ENCODE results near the gene USB1. TPM values are rescaled to one million over a fixed set of nuclear protein-coding genes. Genes with fewer than 3 reads are reported as not detected.

Gene USB1
- total RNA-seq, 1 experiment from 2014 or later = 18.7 TPM

DNA sequence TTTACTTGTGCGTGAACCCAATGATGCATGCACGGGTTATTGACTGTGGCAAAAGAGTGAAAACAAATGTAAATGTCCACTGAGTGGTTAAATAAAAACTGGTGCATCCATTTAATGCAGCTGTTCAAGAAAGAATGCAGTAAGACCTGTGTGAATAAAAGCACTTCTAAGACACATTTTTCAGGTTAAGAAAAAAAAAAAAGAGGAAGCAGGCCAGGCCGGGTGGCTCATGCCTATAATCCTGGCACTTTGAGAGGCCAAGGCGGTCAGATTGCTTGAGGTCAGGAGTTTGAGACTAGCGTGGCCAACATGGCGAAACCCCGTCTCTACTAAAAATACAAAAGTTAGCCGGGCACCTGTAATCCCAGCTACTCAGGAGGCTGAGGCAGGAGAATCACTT lies 42.1 kb upstream of the USB1 start:
- intact Hi-C loops (cut with micrococcal nuclease) = no loop called here
- H3K4me3 ChIP-seq (ENCODE audit: low read length) = no peak overlapping the region
- no peaks in the 10 kb centered on the region for H3F3A ChIP-seq (ENCODE audit: low read length, unreplicated experiment)
- ChIA-PET CTCF (no interaction called here), POLR2A (ENCODE audit: unreplicated experiment) (no interaction called here)
- no peak overlapping the region for H2AFZ ChIP-seq (ENCODE audit: low read length)
- no peaks in the 10 kb centered on the region for H3K9me3 ChIP-seq (ENCODE audit: low read length)
- no peaks in the 10 kb centered on the region for H3K9me2 ChIP-seq (replicated peaks; ENCODE audit: low read length)
- ATAC-seq (no peak), DNase-seq (no peak)
- no peaks in the 10 kb centered on the region for H3K27me3 ChIP-seq (ENCODE audit: low read length)
- H3K4me1 ChIP-seq (ENCODE audit: insufficient read depth, low read length) = no peaks in the 10 kb centered on the region
- no peaks in the 10 kb centered on the region for H4K20me1 ChIP-seq (ENCODE audit: low read length)
- no peak overlapping the region for H3K27ac ChIP-seq (ENCODE audit: low read length)
- no peaks in the 10 kb centered on the region for H3K79me2 ChIP-seq (ENCODE audit: low read length)
- no peak for TF ChIP-seq EZH2phosphoT487 (IDR thresholded peaks at IDR 0.05; ENCODE audit: borderline replicate concordance, low read length)
- TF ChIP-seq, protein P1, sequence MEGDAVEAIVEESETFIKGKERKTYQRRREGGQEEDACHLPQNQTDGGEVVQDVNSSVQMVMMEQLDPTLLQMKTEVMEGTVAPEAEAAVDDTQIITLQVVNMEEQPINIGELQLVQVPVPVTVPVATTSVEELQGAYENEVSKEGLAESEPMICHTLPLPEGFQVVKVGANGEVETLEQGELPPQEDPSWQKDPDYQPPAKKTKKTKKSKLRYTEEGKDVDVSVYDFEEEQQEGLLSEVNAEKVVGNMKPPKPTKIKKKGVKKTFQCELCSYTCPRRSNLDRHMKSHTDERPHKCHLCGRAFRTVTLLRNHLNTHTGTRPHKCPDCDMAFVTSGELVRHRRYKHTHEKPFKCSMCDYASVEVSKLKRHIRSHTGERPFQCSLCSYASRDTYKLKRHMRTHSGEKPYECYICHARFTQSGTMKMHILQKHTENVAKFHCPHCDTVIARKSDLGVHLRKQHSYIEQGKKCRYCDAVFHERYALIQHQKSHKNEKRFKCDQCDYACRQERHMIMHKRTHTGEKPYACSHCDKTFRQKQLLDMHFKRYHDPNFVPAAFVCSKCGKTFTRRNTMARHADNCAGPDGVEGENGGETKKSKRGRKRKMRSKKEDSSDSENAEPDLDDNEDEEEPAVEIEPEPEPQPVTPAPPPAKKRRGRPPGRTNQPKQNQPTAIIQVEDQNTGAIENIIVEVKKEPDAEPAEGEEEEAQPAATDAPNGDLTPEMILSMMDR (conservative IDR thresholded peaks at IDR 0.05; ENCODE audit: low read depth, low read length) = no peak
- no peak for TF ChIP-seq EZH2 (IDR thresholded peaks at IDR 0.05; ENCODE audit: low read length, unreplicated experiment)
- H3K36me3 ChIP-seq (ENCODE audit: low read depth, low read length) = no peaks in the 10 kb centered on the region
- H3K4me2 ChIP-seq (ENCODE audit: low read length) = no peak overlapping the region
- H3K9ac ChIP-seq (ENCODE audit: low read length) = no peak overlapping the region
- BruUV-seq (replicated peaks) = no TSS peak

- POLR2A ChIA-PET (ENCODE audit: unreplicated experiment) = no interaction called here
- CTCF ChIA-PET = no interaction called here
- Histone ChIP-seq H3K4me1 (ENCODE audit: insufficient read depth, low read length) (no peaks in the 10 kb centered on the region), H4K20me1 (ENCODE audit: low read length) (no peaks in the 10 kb centered on the region), H3K36me3 (ENCODE audit: low read depth, low read length) (no peaks in the 10 kb centered on the region), H3K4me2 (ENCODE audit: low read length) (no peak overlapping the region), H3K27ac (ENCODE audit: low read length) (no peak overlapping the region), H3K9me3 (ENCODE audit: low read length) (no peaks in the 10 kb centered on the region), H3F3A (ENCODE audit: low read length, unreplicated experiment) (no peaks in the 10 kb centered on the region), H3K9me2 (replicated peaks; ENCODE audit: low read length) (no peaks in the 10 kb centered on the region), H3K79me2 (ENCODE audit: low read length) (no peaks in the 10 kb centered on the region), H3K27me3 (ENCODE audit: low read length) (no peaks in the 10 kb centered on the region), H2AFZ (ENCODE audit: low read length) (no peak overlapping the region), H3K9ac (ENCODE audit: low read length) (no peak overlapping the region), H3K4me3 (ENCODE audit: low read length) (no peak overlapping the region)
- TF ChIP-seq, protein P1 (conservative IDR thresholded peaks at IDR 0.05; ENCODE audit: low read depth, low read length) = no peak
- TF ChIP-seq EZH2 (IDR thresholded peaks at IDR 0.05; ENCODE audit: low read length, unreplicated experiment) (no peak), EZH2phosphoT487 (IDR thresholded peaks at IDR 0.05; ENCODE audit: borderline replicate concordance, low read length) (no peak)
- DNase-seq (no peak), ATAC-seq (no peak)
- no TSS peak for BruUV-seq (replicated peaks)
- intact Hi-C loops (cut with micrococcal nuclease) = no loop called here
These were observed 41.4 kb upstream of the USB1 start for GRCh38 chr16:57959804-57960203.

DNA sequence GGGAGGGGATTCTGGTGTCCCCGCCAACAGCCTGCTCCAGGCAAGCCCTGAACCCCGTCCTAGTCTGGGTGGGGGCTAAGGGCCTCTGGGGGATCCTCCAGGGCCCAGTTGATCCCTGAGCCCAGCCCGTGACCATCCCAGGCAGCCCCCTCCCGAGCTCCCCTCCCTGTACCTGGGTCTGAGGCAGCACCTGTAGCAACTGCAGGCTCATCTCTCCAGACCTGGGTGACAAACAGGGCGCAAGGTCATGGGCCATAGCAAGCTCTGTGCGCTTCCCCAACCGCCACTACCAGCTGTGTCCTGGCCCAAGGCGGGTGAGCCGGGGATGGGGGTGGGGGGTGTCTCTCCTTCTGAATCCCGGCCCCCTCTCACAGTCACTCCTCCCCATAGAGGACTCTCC lies 40.9 kb upstream of the USB1 start:
- Histone ChIP-seq H3K36me3 (ENCODE audit: low read depth, low read length) (no peaks in the 10 kb centered on the region), H4K20me1 (ENCODE audit: low read length) (no peaks in the 10 kb centered on the region), H3K79me2 (ENCODE audit: low read length) (no peaks in the 10 kb centered on the region), H3K9ac (ENCODE audit: low read length) (no peak overlapping the region), H3K9me3 (ENCODE audit: low read length) (no peaks in the 10 kb centered on the region), H3K4me1 (ENCODE audit: insufficient read depth, low read length) (no peaks in the 10 kb centered on the region), H3K9me2 (replicated peaks; ENCODE audit: low read length) (no peaks in the 10 kb centered on the region), H3K27me3 (ENCODE audit: low read length) (no peaks in the 10 kb centered on the region), H2AFZ (ENCODE audit: low read length) (no peak overlapping the region), H3K4me3 (ENCODE audit: low read length) (no peak overlapping the region), H3K4me2 (ENCODE audit: low read length) (no peak overlapping the region), H3K27ac (ENCODE audit: low read length) (no peak overlapping the region), H3F3A (ENCODE audit: low read length, unreplicated experiment) (no peaks in the 10 kb centered on the region)
- POLR2A ChIA-PET (ENCODE audit: unreplicated experiment) = no interaction called here
- CTCF ChIA-PET = no interaction called here
- ATAC-seq (no peak), DNase-seq (no peak)
- no TSS peak for BruUV-seq (replicated peaks)
- intact Hi-C loops (cut with micrococcal nuclease) = no loop called here
- TF ChIP-seq, protein P1 (conservative IDR thresholded peaks at IDR 0.05; ENCODE audit: low read depth, low read length) = no peak
- TF ChIP-seq EZH2 (IDR thresholded peaks at IDR 0.05; ENCODE audit: low read length, unreplicated experiment) = no peak
- TF ChIP-seq EZH2phosphoT487 (IDR thresholded peaks at IDR 0.05; ENCODE audit: borderline replicate concordance, low read length) = no peak
